GM21423 (cell line): ENCODE results near the gene SLA2.
"Not testable (repeated sequence)": the region's sequence is repeated elsewhere in the genome, so short reads cannot be mapped to it uniquely, and the experiment has no call there.

Experiments used
- ATAC-seq: cut with Tn5 transposase; IDR thresholded peaks from one replicate; pipeline ENCODE4 v1.9.1; 2021; ENCODE audit warnings: mild to moderate bottlenecking, moderate library complexity; ENCODE audit not compliant: unreplicated experiment

Gene SLA2, protein sequence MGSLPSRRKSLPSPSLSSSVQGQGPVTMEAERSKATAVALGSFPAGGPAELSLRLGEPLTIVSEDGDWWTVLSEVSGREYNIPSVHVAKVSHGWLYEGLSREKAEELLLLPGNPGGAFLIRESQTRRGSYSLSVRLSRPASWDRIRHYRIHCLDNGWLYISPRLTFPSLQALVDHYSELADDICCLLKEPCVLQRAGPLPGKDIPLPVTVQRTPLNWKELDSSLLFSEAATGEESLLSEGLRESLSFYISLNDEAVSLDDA

DNA sequence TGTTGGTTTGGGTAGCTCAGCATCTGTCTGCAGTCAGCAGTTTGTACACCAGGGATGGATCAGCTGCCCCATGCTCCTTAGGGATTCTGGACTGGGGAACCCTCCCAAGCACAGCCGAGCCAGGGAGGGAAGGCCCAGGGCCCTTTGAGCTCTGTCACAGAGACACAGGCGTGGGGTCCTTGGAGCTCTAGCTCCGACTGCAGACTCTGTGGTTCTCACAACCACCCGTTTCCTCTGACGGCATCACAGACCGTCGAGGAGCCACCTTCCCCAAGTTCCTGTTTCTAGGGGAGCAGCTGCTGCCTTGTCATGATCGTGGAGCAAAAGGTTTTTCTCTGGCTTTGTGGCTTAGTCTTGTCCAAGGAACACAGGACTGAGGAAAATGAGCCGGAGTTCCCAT, at the start of gene SLA2:
TSS of gene SLA2 (minus strand) at position 199 of the 400 bp plus-strand sequence. CDS start 4,861 bp downstream, outside the sequence.
- no peak for ATAC-seq

DNA sequence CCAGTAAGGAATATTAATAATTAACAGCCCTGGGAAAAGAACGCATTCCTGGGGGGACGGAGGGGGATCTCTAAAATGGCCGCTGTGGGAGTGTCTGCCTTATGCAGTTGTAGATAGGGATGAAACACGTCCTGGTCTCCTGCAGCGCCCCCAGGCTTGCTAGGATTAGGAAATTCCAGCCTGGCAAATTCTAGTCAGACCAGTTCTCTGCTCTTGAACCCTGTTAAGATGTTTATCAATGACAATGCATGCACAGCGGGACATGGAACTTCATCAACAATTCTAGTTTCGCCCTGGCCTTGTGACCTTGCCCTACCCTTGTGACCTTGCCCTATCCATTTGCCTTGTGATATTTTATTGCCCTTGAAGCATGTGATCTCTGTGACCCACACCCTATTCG, 49.5 kb upstream of the SLA2 start:
- not testable (repeated sequence) for ATAC-seq

DNA sequence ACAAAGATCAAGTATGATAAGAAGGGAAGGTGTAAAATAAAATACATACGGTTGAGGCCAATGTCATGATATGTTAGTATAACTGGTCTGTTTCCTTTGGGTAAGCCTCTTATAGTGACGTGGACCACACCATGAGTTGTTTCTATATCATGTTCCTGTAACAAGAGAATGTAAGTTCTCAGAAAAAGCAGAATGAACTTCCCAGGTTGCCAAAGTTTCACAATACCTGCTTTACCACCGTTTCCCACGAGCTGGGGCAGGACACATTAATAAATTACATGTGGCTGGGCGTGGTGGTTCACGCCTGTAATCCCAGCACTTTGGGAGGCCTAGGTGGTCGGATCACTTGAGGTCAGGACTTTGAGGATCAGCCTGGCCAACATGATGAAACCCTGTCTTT, 42.6 kb upstream of the SLA2 start:
- no peak for ATAC-seq

DNA sequence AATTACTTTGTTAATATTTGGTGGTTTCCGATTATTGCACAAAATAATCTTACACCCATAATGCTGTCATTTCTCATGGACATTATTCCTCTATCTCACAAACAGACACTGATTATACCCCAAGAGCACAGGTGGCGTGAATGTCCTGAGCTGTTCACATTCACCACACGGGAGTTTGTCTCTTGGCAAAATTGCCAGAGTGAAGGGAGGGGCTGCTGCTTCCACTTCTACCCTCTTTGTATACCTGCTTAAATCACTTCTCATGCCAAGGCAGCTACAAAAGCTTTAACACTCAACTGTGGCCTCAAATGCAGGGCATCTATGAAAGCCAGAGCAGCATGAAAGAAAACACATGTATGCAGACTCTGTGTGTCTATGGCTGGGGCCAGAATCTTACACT, 41.9 kb upstream of the SLA2 start:
- no peak for ATAC-seq

DNA sequence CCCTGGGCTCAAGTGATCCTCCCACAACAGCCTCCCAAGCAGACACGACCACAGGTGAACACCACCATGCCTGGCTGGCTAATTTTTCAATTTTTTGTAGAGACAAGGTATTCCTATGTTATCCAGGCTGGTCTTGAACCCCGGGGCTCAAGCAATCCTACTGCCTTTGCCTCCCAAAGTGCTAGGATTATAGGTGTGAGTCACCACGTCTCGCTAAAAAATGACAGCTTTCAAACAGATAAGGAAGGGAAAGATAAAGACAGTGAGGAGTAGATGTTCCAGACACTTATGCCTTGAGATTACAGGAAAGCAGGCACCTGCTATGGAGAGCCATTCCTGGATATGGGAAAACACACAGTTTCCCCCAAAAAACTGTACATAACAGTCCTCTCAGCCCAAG, 40.9 kb upstream of the SLA2 start:
- ATAC-seq: no peak

DNA sequence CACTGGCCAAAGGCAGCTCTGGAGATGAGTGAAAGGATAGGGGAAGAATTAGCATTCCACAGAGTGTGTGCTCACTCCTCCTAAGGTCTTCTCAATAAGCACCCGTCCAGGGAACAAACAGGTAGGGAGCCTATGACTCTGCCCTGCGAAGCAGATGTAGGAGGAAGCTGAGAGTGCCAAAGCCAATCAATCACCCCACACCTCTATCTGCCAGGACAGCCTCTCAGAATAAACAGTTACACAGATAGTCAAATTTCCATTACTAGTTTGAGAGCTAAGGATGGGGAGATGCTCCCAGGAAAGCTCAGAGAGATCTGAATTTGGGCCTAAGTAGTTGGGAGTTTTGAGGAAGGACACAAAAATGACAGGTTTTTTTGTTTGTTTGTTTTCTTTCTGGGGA, 40.5 kb upstream of the SLA2 start:
- ATAC-seq: no peak

DNA sequence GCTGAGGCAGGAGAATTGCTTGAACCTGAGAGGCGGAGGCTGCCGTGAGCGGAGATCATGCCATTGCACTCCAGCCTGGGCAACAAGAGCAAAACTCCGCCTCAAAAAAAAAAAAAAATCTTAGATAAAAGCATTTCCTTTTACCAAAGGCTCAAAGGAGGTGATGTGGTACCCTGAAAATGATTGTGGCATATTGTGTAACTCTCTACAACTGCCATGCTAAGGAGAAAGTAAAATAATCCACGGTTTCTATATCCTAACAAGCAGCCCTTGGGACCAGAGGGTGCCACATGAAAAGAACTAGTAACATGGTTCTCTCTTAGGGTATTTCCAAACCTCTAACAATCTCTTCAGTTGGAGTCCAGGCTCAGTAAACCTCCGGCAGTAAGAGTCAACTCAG, 38.8 kb upstream of the SLA2 start:
- no peak for ATAC-seq

DNA sequence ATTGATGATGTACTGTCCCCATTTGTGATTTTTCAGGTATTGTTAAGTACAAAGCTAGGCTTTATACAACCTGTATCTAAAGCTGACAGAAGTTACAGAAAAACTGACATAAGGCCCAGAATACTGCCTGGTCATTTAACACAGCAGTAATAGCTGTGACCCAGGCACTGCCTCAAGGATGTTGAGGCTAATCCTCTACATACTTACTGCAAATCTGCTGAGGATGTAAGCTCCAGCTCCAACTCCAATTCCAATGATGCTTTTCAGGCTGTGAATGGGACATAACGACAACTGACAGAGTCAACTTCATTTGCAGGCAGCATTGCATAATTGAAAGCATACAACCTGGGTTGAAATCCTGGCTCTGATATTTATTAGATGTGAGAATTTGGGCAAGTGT, 36.3 kb upstream of the SLA2 start:
- no peak for ATAC-seq

DNA sequence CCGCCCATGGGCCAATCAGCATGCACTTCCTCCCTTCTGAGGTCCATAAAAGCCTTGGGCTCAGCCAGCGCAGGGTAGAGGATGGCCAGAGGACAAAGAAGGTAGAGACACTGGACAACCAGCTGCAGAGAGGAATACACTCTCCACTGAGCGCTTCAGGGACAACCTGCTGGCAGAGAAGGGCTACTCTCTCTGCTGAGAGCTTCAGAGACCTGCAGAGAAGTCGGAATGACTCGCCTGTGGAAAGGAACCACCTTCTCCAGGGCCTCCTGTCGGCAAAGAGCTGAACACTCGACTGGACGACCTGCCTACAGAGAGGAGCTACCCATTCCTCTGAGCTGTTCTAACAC, 31.4 kb upstream of the SLA2 start:
- no peak for ATAC-seq

DNA sequence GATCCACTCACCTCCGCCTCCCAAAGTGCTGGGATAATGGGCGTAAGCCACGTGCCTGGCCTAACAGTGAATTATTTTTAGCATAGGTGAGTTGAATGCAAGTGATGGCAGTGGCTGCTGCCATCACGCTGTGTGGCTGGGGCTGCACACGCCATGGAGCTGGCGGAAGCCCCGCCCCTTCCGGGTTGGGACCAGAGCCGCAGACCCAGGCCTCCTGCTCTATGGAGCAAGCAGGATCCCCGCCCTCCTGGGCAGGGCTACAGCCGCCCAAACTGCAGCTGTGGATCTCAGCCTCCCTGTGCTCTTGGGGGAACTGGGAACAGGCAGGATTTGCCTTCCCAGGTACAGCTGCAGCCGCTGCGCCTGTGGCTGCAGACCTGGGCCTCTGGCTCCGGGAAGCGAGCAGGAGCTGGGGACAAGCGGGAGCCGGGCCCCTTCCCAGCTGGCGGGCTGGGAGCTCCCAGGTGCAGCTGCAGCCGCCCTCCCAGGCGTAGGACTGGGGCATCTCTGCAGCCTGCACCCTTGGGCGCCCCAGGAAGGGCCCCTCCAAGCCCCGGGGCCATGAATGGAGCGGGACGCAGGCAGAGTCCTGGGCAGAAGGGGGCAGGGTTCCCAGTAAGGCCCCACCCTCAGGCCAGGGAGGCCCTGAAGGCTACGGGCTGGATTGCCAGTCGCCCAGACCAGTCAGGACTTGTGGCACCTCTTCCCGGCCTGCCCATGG, 30.9 kb upstream of the SLA2 start:
- no peak for ATAC-seq

DNA sequence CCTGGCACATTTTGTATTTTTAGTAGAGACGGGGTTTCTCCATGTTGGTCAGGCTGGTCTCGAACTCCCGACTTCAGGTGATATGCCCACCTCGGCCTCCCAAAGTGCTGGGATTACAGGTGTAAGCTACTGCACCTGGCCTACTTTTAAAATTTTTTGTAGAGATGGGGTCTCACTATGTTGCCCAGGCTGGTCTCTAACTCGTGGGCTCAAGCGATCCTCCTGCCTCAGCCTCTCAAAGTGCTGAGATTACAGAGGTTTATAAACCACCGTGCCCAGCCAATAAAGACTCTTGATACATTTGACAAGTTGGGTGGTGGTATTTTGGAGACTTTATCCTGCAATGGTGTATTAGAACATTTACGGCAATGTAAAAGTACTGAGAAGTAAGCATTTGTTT, 29.5 kb upstream of the SLA2 start:
- ATAC-seq: not testable (repeated sequence)

DNA sequence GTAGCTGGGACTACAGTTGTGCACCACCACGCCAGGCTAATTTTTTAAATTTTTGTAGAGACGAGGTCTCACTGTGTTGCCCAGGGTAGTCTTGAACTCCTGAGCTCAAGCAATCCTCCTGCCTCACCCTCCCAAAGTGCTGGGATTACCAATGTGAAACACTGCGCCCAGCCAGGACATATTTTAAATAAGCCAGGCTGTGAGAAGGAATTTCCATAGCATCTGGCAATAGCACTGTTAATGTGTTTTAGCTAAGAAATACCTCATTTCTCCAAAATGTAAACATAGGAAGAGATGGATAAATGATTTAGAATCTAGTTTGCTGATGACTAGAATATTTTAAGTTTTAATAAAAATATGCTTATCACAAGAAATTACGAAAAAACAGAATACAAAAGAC, 27.0 kb upstream of the SLA2 start:
- no peak for ATAC-seq

DNA sequence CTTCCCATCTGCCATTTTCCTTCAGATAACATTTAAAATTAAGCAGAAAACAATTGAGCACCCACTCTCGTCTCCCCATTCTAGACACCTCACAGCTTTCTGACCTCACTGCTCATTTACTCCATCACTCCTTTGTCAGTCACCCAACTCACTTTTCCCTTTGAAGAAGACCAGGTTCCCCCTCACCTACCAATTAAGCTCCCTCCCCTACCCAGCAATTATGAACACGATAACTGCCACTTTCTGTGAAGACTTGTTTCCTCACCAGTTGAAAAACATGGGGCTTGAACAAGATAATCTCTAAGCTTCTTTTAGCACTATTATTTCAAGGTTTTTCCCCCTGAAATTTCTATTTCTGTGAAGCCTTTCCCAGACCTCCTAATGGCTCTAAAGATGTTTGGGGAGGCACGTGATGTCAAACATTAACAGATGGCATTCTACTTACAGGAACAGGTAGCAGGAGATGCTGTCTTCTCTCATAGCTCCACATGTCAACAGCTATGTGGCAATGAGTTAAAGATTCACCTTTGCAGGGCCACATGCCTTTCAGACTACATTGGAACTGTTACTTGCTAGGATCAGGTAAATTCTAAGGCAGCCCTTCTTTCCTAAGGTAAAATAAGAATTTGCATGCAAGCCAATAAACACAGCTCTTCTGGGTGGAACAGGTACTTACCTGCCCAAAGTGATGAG, 24.8 kb upstream of the SLA2 start:
- no peak for ATAC-seq

DNA sequence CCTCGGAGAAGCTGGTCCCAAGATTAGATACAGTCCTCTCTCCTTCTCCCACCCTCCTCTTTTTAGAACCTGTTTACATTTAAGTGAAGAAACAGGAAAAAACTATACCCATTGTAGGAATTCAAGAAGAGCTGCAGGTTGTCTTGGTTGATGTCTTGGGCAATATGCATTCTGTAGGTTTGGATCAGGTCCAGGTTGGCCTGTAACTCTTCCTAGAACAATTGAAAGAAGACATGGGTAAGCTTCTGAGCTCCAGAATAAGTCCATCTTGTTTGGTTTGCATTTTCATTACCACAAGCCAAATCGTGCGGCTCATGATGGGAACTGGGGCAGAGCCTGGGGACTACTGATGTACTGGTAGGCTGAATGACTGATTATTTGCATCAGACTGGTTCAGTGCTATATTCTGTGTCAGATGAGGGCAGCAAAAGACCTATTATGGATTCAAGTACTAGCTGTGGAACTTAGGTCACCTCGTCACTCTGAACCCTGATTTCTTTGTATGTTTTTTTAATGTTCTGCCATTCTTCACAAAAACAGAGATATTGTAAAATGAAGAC, 20.3 kb upstream of the SLA2 start:
- no peak for ATAC-seq

DNA sequence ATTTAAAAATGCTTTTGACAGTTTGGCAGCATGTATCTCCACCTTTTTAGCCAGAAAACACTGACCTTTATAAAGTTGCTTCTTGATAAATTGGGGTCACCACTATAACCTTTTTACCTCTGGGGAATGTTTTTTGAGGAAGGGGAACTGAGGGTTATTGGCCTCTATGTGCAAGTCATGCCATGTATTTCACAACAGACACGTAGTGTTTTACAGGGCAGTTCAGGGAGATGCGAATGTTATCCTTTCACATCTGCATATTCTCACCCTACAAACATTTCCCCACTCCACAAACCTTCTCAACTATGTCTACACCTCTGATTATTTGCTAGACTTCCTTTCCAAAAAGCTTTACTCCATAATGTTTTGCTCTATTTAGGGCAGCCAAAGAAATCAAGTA, 17.0 kb upstream of the SLA2 start:
- no peak for ATAC-seq

DNA sequence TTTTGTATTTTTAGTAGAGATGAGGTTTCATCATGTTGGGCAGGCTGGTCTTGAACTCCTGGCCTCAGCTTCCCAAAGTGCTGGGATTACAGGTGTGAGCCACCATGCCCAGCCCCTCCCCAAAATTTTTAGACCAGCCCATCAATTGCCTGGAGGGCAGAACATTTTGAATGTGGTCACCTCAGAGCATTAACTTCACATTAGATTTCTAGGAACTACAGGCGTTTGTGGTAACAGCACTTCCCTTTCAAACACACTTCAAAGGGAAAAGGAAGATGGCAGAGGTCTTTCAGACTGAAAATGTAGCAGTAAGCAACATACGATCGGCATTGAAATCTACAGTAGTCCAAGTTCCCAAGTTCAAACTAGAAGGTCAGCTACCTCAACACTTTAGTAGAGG, 12.3 kb upstream of the SLA2 start:
- ATAC-seq: no peak

DNA sequence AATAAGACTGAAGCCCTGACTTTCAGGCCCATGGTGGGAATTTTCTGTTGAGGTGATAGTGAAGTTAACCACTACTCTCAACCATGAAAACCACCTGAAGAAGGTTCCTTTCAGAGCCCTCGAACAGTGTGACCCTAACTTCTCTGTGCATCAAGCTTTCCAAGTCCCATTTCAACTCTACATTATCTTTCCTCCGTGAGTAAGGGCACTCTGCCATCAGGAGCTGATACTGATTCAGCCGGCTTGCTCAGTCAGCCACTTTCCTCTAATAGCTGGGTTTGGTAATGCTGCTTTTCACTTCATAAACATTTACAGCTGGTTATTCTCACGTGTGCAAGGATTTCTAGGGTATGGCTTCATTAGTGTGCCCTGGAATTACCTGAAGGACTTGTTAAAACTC, 10.7 kb upstream of the SLA2 start:
- no peak for ATAC-seq

DNA sequence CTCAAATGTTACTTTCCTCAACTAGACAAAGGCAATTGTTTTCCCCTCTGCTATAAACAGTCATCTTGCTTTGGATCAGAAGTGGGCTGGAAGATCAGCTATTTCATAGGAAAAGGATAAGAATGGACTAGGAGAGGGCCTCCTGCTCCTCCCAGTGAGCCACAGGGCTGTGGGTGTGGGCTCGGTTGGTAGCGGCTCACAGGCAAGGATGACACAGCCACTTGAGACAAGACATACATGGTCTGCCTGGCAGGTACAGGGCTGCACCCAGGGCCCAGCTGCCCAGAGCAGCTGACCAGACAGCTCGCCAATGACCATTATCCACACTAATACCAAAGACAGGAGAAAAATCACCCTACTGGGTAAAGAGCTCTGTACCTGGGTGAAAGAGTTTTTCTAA, 9.0 kb upstream of the SLA2 start:
- ATAC-seq: no peak

DNA sequence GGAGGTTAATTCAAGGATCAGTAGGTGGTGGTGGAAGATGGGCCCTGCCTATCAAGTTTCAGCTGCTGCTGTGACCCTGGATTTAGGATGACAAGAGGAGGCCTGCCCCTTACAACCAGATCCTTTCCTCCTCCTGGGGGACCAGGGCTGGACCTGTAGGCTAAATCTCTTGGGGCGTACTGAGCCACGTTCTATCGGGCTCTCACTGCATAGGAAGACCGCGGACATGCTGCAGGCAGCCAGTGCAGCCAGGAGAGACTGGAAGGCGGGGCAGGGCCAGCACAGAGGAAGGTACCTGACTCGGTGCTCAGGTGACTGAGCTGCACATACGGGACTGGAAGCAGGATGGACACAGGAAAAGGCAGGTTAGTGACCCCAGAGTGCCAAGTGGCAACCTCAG, 8.5 kb upstream of the SLA2 start:
- no peak for ATAC-seq

DNA sequence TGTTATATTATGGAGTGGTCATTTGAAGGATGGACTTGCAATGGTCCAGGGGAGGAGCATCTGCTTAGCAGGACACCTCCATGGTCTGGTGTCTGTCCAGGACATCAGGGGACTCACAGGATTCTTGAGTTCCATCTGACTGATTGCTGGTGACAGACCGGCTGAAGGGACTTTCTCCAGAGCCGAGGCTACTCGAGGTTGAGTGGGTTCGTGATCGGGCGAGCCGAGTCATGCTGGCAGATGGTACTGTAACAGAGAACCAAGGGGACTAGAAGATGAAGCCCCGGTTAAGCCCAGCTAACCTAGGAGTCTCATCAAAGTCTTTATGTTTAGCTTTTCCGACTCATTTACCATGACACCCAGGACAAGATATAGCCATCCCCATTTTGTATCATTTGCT, 7.5 kb upstream of the SLA2 start:
- ATAC-seq: no peak

DNA sequence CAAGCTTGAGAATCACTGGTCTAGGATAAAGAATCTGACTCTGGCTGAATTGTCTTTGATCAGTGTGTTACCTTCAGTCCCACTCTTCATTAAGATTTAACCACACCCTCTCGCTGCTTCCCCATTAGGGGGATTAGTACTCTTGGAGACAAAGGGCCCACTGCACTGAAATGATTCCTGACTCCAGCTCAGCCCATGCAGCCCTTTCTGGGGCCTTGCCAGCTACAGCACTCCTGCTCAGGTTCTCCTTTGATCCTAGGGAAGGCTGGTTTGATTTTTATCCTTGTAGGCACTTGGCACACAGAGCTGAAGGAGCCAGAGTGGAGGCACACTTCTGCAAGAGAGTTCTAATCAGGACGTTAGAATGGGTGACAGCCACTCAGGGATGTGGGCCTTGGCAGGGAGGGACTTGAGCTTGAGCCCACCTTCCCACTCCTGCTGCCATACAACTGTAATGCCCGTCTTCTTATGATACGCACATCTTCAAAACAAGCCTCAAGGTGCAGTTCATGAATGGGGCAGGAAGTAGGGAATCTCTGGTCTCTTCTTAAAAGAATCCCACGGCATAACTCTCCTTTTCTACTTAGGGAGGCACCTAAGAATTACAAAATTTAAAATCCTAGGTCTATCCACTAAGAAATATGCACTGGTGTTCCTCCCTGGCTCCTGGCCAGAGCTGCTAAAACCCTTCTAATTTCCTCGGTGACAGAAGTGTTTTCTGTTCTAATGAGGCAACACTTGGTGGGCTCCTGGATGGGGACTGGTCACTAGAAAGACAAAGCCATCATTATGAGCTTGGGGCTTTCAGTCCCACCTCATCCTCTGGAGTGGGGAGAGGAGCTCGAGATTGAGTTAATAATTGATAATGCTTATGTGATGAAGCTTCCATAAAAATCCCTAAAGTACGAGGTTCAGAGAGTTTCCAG, 1.5 kb upstream of the SLA2 start:
- no peak for ATAC-seq
